ENCODE measurements around the gene ADAMTS12. TPM values are rescaled to one million over a fixed set of nuclear protein-coding genes. Genes with fewer than 3 reads are reported as not detected.

Gene ADAMTS12
- polyA plus RNA-seq, 3 donors = not detected

GRCh38 chr5:33812746-33813145 is 79.0 kb downstream of the ADAMTS12 start:
- Histone ChIP-seq H3K27ac (ENCODE audit: low read depth in 1 of 2, low read length in 2 of 2) (no peak overlapping the region), H3K79me2 (ENCODE audit: insufficient read depth, low read length) (no peaks in the 10 kb centered on the region), H3K9me3 (replicated peaks in 1 of 2; ENCODE audit: control insufficient read depth in 1 of 2, insufficient read depth in 1 of 2, low read length in 2 of 2) (no peaks in the 10 kb centered on the region), H3K9ac (ENCODE audit: insufficient read depth, low read length, poor library complexity, severe bottlenecking) (no peak overlapping the region), H3K27me3 (ENCODE audit: control insufficient read depth in 2 of 2, insufficient read depth in 2 of 2, low read length in 2 of 2) (no peaks in the 10 kb centered on the region), H3K4me2 (replicated peaks; ENCODE audit: extremely low read depth, low read length, poor library complexity, severe bottlenecking) (no peak overlapping the region), H2AFZ (ENCODE audit: insufficient read depth, low read depth, low read length, poor library complexity, severe bottlenecking) (no peak overlapping the region), H3K36me3 (replicated peaks in 1 of 2; ENCODE audit: control insufficient read depth in 1 of 2, insufficient read depth in 2 of 2, low read length in 2 of 2) (no peaks in the 10 kb centered on the region), H3K4me3 (replicated peaks in 1 of 3; ENCODE audit: low read depth in 2 of 3, low read length in 3 of 3) (no peak overlapping the region), H4K20me1 (ENCODE audit: insufficient read depth, low read length) (no peaks in the 10 kb centered on the region), H3K4me1 (ENCODE audit: control insufficient read depth in 1 of 2, insufficient read depth in 2 of 2, low read length in 2 of 2) (no peaks in the 10 kb centered on the region)
- no peaks in the 10 kb centered on the region for H3K27me3 Mint-ChIP-seq (ENCODE audit: low read depth in 3 of 3)
- no peak for TF ChIP-seq CTCF (IDR thresholded peaks at IDR 0.05)
- no peaks in the 10 kb centered on the region for H3K36me3 Mint-ChIP-seq
- no peaks in the 10 kb centered on the region for H3K4me1 Mint-ChIP-seq
- H3K9me3 Mint-ChIP-seq = peaks cover 0 to 8% (median 3%) of the 10 kb centered on the region in 7 donors
- H3K4me3 Mint-ChIP-seq = no peak overlapping the region
- H3K27ac Mint-ChIP-seq = no peak overlapping the region
- intact Hi-C loops (cut with micrococcal nuclease) = no loop called here
- no CpG with 5 or more reads among the region's 4 CpGs for WGBS (ENCODE audit: insufficient coverage)
- no peak for DNase-seq

- Mint-ChIP-seq H3K4me3 (no peak overlapping the region), H3K36me3 (no peaks in the 10 kb centered on the region), H3K27me3 (ENCODE audit: low read depth in 3 of 3) (peaks cover 0 to 2% (median 0%) of the 10 kb centered on the region in 3 donors), H3K4me1 (no peaks in the 10 kb centered on the region), H3K9me3 (peaks cover 0 to 8% (median 3%) of the 10 kb centered on the region in 7 donors), H3K27ac (no peak overlapping the region)
- DNase-seq = no peak
- Histone ChIP-seq H3K36me3 (replicated peaks in 1 of 2; ENCODE audit: control insufficient read depth in 1 of 2, insufficient read depth in 2 of 2, low read length in 2 of 2) (no peaks in the 10 kb centered on the region), H3K9me3 (replicated peaks in 1 of 2; ENCODE audit: control insufficient read depth in 1 of 2, insufficient read depth in 1 of 2, low read length in 2 of 2) (no peaks in the 10 kb centered on the region), H3K79me2 (ENCODE audit: insufficient read depth, low read length) (no peaks in the 10 kb centered on the region), H3K9ac (ENCODE audit: insufficient read depth, low read length, poor library complexity, severe bottlenecking) (no peak overlapping the region), H3K27me3 (ENCODE audit: control insufficient read depth in 2 of 2, insufficient read depth in 2 of 2, low read length in 2 of 2) (no peaks in the 10 kb centered on the region), H4K20me1 (ENCODE audit: insufficient read depth, low read length) (no peaks in the 10 kb centered on the region), H2AFZ (ENCODE audit: insufficient read depth, low read depth, low read length, poor library complexity, severe bottlenecking) (no peak overlapping the region), H3K27ac (ENCODE audit: low read depth in 1 of 2, low read length in 2 of 2) (no peak overlapping the region), H3K4me2 (replicated peaks; ENCODE audit: extremely low read depth, low read length, poor library complexity, severe bottlenecking) (no peak overlapping the region), H3K4me3 (replicated peaks in 1 of 3; ENCODE audit: low read depth in 2 of 3, low read length in 3 of 3) (no peak overlapping the region), H3K4me1 (ENCODE audit: control insufficient read depth in 1 of 2, insufficient read depth in 2 of 2, low read length in 2 of 2) (no peaks in the 10 kb centered on the region)
- WGBS (ENCODE audit: insufficient coverage) = no CpG with 5 or more reads among the region's 3 CpGs
- intact Hi-C loops (cut with micrococcal nuclease) = no loop called here
- no peak for TF ChIP-seq CTCF (IDR thresholded peaks at IDR 0.05)
These were observed 81.2 kb downstream of the ADAMTS12 start for GRCh38 chr5:33810491-33811120.

Measured in CD14-positive monocyte (primary cell).